H54 (cell line): ENCODE results near the gene CA5A.
"Not testable (repeated sequence)": the region's sequence is repeated elsewhere in the genome, so short reads cannot be mapped to it uniquely, and the experiment has no call there.

Experiments used
- DNase-seq: peaks from one replicate; pipeline ENCODE4 v3.0.0; 2011; ENCODE audit warnings: low spot score, mixed read lengths; ENCODE audit not compliant: insufficient read length
- FAIRE-seq: peaks from 3 replicates; lab custom pipeline; 2011; peaks lifted over from hg19 to GRCh38; lab: Jason Lieb, UNC
- POLR2A ChIP-seq: IDR thresholded peaks from 2 replicates; pipeline ENCODE4 v1.6.1; 2011; ENCODE audit warnings: low read depth, mild to moderate bottlenecking, low read length

The CA5A gene

DNA sequence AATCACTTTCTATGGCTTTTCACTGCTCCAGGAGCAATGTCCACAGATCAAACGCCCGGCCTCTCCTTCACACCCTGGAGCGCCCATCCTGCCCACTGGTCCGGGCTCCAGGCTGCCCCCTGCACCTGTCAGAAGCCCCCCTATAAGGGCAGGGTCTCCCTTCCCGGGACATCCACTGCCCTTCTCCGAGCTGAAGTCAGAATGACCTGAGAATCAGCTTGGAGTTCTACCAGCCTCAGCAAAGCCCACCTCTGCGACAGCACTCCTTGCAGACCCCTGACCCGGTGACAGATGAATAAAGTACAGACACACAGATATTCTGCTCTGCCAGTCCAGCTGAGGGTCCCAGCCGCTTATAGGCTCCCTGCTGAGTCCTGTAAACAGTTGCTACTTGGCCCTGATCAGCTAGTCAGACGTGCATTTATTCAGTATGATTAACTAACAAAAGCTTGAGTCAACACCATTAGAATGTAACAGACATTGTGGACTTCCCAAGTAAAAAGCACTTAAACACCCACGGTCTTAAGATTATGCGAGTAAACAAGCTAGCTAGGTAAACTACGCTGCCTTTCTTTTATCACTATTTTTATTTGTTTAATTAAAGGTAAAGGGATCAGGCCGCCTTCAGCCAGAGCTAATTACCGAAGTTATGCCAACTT is 71.9 kb downstream of the CA5A start:
- DNase-seq (no peak), FAIRE-seq (no peak)
- TF ChIP-seq POLR2A = no peak

DNA sequence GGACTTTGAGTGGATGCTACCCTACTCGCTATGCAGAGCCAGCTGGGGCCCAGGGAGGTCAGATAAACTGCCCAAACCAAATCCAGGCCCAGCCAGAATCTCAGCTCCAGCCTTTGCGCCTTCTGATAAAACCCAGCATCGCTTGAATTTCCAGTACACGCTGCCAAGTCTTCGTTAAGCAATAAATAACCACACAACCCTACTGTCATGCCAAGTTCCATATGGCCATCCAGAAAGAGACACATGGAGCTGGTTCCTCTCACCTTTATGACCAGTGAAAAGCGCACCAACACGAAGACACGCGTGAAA is 73.0 kb downstream of the CA5A start:
- DNase-seq, FAIRE-seq: not testable (repeated sequence)

DNA sequence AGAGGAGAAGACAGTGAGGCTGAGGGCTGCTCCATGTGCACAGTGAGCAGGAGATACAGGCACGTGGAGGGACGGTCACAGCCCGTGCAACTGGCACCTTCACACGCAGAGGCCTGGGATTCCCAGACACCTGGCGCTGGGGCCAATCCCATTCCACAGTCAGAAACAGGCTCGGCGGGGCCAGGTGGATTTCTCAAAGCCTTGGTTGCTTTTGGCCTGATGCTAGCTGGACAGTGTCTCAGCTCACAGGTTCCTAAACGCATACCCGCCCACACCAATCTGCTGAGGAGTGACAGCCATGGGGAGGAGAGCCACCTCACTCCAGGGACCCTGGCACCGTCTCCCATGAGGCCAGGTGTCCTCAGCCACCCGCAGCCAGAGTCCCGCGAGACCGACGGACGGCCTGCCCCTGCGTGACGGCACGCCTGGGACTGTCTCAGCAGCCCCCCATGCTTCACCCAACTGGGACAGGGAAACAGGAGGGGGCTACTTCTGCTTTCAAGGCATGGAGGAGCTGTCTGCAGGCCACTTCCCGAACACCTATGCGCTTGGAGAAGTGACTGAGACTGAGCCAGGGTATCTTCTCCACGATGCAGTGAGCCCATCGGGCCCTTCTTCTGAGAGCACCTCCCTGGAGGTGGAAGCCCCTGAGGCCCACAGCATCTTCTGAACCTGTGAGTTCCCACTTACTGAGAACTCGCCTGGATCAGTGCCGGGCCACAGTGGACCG is 73.6 kb downstream of the CA5A start:
- DNase-seq = not testable (repeated sequence)

DNA sequence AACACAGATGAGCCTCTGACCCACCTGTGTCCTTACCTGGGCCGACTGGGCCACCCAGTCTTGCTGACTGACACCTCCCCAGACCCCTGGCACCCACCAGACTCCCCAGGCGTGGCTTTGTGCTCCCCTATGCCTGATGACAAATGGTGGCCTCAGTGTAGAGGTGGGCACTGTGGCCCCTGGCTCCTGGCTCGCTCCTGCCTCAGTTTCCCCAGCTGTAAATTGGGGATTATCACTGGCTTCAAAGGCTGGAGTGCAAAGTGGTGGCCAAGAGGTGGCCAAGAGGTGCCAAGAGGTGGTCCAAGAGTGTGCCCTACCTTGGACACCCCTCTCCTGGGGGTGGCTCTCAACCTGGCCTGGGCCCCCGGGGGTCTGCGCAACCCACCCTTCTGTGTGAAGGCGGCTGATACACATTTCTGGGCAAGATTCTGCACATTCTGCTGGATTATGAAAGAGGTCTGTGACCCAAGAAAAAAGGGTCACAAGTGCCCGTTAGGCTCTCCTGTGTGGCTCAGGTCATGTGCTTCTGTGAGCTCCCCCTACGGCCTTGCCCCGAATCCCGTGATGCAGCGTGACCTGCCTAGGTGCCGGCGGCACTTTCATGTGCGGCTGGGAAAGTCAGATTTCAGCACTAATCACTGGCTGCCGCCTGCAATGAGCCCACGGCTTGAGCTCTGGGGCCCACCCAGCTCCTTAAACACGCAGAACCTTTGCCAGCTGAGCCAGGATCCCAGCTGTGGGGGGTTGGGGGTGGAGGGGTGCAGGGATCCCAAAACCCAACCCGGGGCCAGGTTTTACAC is 74.8 kb downstream of the CA5A start:
- not testable (repeated sequence) for DNase-seq, FAIRE-seq

More for the DNA sequence above, 73.6 kb downstream of the CA5A start:
- not testable (repeated sequence) for FAIRE-seq

DNA sequence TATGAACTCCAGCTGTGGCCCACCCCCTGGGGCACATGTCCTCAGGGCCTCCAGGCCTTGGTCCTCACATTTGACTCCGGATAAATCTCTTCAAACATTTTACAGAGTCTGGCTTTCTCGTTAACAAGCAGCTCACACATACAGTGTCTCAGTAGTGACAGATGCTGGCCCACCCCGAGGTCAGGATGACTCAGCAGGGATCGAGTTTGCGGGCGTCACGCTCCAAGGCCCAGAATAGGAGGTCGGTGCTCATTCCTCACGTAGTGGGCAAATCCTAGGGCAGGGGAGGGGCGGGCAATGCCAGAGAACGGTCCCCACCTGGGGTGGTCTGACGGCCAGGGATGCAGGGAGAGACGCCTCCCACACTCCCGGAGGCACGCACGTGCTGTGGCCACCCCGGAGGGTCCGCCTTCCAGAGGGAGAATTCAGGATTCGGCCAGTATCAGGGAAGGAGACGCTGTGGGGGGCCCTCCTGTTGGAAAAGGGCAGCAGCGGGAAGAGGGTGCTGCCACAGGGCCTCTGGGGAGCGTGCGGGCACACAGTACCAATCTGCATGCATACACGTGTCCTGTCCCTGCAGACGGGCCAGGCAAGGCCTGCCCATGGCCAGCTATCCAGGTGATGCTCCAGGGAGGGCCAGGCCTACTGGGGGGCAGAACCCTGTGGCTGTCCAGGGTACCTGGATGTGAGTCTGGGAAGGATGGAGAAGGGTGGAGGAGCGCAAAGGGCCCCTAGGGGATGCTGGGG is 75.6 kb downstream of the CA5A start:
- FAIRE-seq (no peak), DNase-seq (no peak)
- 0 out of 2 replicates have a peak, but pooled peaks have one; percentile 13 for TF ChIP-seq POLR2A

DNA sequence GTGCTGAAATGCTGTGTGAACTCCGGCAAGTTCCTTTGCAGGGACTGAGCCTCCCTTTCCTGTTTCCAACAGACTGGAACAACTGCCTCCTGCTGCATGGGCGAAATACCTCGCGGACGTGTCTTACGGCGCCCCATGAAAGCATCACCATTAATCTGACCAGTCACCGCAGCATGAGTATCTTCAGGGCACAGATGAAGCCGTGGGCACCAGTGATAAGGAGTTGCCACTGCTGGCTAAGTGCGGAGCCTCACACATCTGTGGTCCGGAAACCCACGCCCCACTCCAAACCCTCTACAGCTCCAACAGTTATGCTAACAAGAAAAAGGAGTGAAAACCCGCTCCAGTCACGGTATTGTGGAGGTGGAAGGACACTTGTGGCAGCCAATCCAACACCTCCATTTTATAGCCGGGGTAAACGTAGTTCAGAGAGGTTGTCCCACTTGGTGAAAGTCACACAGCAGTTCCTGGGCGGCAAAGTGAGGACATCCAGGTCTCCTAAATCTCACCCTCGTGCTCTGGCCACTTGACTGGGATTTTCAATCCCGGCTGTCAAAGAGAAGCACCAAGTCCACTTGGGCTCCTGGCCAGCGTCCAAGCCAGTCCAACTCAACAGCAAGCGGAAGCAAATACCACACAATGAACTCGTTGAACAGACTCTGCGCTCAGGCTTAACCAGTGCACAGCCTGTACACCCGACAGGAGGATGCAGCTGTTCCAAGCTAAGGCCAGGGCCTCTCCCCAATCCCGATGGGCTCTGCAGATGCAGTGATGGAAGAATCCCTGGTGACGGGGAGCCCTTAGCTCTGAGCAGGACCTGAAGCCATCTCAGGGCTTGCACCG is 78.0 kb downstream of the CA5A start:
- DNase-seq, FAIRE-seq: not testable (repeated sequence)

DNA sequence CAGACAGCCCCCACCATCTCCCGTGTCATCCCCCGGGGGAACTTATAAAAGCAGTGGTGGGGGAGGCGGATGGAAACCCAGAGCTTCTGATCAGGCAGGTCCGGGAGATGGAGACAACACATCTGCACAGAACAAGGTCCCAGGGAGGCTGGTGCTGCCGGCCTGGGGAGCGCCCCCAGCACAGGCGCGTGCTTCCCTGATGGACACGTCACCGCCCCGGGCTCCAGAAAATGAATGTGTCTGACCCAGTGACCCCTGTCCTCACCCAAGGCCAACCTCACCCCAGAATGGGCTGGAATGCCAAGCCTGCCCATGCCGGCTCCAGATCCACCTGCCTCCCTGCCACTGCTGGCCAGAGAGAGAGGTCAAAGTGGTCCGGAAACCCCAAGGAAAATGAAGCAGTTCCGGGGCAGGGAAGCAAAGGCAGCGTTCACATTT is 79.5 kb downstream of the CA5A start:
- no peak for FAIRE-seq
- no peak for TF ChIP-seq POLR2A
- no peak for DNase-seq

DNA sequence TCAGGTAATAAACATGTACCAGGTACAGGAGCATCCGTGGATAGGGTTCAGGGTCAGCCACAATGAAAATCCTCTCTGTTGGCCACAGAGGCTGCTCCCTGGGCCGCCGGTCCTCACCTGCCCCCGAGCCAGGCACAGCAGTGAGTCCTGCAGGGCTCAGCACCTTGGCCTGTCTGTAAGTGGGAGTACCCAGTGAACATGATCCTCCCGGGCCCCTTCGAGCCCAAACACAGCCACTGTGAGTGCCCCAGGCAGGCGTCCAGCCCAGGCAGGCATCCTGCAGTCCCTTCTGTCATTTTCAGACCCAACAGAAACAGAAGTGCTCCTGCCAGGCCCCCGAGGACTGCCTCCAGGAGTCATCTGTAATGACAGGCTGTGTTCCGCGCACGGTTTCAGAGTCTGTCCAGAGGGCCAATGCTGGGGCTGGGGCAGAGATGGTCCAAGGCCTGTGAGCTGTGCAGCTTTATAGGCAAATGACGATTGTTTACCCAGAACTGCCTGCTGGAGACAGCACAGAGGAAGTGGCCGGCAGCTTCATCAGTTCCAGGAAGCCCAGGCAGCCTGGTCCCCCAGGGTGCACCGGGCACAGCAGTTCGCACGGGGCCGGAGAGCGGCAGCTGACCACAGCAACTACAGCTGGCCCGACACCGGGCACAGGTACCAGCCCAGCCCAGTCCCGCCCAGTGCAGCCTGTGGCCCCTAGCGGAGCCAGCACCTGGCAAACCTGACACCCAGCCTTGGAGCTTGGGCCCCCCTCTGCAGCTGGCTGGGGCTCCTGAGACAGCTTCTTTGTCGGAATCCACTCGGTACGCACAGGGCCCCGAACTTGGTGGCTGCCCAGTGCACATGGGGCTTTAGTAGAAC is 80.2 kb downstream of the CA5A start:
- FAIRE-seq = no peak

DNA sequence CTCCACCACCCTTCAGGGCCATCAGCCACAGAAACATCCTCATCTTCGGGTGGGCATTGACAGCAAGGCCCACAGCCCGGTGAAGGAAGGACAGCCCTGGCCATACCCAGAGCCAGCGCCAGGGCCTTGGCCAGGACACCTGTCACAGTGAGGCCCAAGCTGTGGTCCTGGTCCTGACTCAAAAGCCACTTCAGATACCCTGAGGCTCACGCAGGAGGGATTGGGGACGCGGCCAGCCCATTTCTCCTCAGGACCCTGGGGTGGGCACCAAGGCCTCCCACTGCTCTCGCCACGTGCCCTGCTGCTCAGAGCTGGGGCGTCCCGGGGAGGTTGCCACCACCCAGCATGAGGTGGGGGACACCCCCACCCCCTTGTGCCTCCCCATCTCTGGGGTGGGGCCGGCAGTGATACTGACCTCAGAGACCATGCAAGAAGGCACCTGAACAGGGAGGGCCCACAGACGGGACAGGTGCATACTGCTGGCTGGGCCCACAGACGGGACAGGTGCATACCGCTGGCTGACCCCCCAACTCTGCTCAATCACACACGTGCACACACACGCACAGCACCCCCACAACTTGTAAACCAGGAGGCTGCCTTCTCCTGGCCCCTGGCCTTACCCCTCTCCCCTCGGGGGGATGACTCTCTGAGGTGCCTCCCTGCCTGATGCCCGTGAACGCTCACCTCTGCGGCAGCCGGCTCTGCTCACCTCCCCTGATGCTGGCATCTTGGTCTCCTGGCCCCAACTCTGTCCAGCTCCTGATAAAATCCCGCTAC is 81.2 kb downstream of the CA5A start:
- FAIRE-seq (no peak), DNase-seq (no peak)
- no peak for TF ChIP-seq POLR2A

More for the DNA sequence above, 80.2 kb downstream of the CA5A start:
- no peak for DNase-seq
- TF ChIP-seq POLR2A = no peak

DNA sequence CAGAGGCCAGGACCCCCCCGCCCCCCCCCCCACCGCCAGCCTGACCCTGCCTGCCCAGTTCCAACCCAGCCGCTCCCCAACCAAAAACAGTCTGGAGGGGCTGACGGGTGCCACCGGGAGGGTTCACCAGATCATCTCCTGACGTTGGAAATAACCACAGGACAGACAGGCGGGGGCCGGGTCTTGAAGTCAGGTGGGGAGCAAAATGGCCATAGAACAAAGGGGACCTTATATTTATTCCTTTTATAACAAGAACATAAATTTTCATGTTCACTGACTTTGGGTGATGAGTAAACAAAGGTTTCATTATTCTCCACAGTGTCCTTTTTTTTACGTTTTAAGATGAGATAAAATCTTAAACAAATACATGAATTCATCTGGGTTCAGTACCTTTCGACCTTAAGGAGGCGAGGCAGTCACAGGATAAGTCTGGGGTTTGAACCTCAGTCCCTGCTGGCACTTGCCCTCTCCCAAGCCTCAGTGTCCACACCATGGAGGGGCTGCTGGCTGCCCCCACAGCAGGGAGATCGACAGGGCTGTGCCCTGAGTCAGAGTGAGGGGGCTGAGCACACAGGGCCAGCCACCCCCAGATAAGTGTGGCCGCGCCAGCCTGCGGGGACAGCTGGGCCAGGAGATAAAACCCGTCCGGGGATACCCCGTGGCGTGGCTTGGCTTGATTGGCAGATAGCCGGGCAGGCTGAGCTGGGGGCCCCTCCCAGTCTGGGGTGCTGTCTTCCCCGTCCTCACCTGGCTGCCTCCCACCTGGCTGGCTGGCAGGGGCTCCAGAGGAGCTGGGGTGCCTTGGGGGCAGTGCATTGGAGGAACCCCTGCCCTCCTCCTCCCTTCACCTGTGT is 82.0 kb downstream of the CA5A start:
- FAIRE-seq = no peak
- peak; percentile 61 for DNase-seq

More for the DNA sequence above, 82.0 kb downstream of the CA5A start:
- no peak for TF ChIP-seq POLR2A
